Lower leg skin (tissue), 3 donors: Measurements from ENCODE around the gene ATP9B.

Source experiments
- CTCF ChIP-seq, 3 donors: fragments of 450-650 bp; IDR thresholded peaks; one replicate each; pipeline ENCODE4 v1.5.1; 2016; ENCODE audit warnings: antibody characterized with exemption in 3 of 3, mild to moderate bottlenecking in 3 of 3, moderate library complexity in 2 of 3
- POLR2A ChIP-seq, 2 donors: fragments of 450-650 bp; IDR thresholded peaks; one replicate each; pipeline ENCODE4 v1.6.1; 2016 to 2017; ENCODE audit warnings: antibody characterized with exemption in 2 of 2, mild to moderate bottlenecking in 1 of 2, moderate library complexity in 1 of 2

GRCh38 chr18:79294235-79294634 is 225.0 kb downstream of the ATP9B start:
- TF ChIP-seq CTCF (IDR thresholded peaks at IDR 0.05) (no peak), POLR2A (IDR thresholded peaks at IDR 0.05) (no peak)
